ENCODE measurements around the gene CTIF.

- no peak for TF ChIP-seq CTCF (IDR thresholded peaks at IDR 0.05; ENCODE audit: low read depth, low read length, missing input control)
- TF ChIP-seq EGR1 (IDR thresholded peaks at IDR 0.05; ENCODE audit: low read depth in 2 of 2): no peak
- TF ChIP-seq ZBTB33 (IDR thresholded peaks at IDR 0.05): no peak
- no peak for TF ChIP-seq MAX (IDR thresholded peaks at IDR 0.05)
- TF ChIP-seq FOXA2 (IDR thresholded peaks at IDR 0.05): no peak
- TF ChIP-seq REST (IDR thresholded peaks at IDR 0.05): no peak
- TF ChIP-seq GABPA (IDR thresholded peaks at IDR 0.05 in 1 of 2, conservative IDR thresholded peaks at IDR 0.05 in 1 of 2): no peak
Observed at GRCh38 chr18:48672671-48673340, 134.0 kb downstream of the CTIF start.

Measured in liver (tissue), 3 donors.